Ishikawa (cell line): ENCODE data around the gene YY1AP1.

ENCODE experiments used
- CEBPB ChIP-seq: IDR thresholded peaks from 2 replicates; pipeline ENCODE4 v1.6.1; 2012
- CREB1 ChIP-seq: IDR thresholded peaks from 2 replicates; pipeline ENCODE4 v1.6.1; 2012; ENCODE audit warnings: low read depth
- EGR1 ChIP-seq: IDR thresholded peaks from 2 replicates; pipeline ENCODE4 v1.6.1; 2012
- EP300 ChIP-seq: IDR thresholded peaks from 2 replicates; pipeline ENCODE4 v1.6.1; 2012; ENCODE audit warnings: borderline replicate concordance
- FOXM1 ChIP-seq: IDR thresholded peaks from 2 replicates; pipeline ENCODE4 v1.6.1; 2012; ENCODE audit warnings: low read depth, borderline replicate concordance
- NFIC ChIP-seq: IDR thresholded peaks from 2 replicates; pipeline ENCODE4 v1.6.1; 2012
- RAD21 ChIP-seq: IDR thresholded peaks from 2 replicates; pipeline ENCODE4 v1.6.1; 2012; ENCODE audit warnings: low read depth
- TAF1 ChIP-seq: IDR thresholded peaks from 2 replicates; pipeline ENCODE4 v1.6.1; 2012; ENCODE audit warnings: low read depth, mild to moderate bottlenecking
- TCF12 ChIP-seq: IDR thresholded peaks from 2 replicates; pipeline ENCODE4 v1.6.1; 2012; ENCODE audit warnings: low read depth
- TEAD4 ChIP-seq: IDR thresholded peaks from 2 replicates; pipeline ENCODE4 v1.6.1; 2012
- YY1 ChIP-seq: IDR thresholded peaks from 2 replicates; pipeline ENCODE4 v1.6.1; 2012; ENCODE audit warnings: low read depth
- ZBTB7A ChIP-seq: IDR thresholded peaks from 2 replicates; pipeline ENCODE4 v1.6.1; 2012; ENCODE audit warnings: low read depth
- TF ChIP-seq, protein P1 (sequence below): IDR thresholded peaks from 2 replicates; pipeline ENCODE4 v1.6.1; 2012
- TF ChIP-seq, protein P2 (sequence below): IDR thresholded peaks from 2 replicates; pipeline ENCODE4 v1.6.1; 2012
- TF ChIP-seq, protein P3 (sequence below): IDR thresholded peaks from 2 replicates; pipeline ENCODE4 v1.6.1; 2012; ENCODE audit warnings: low read depth, mild to moderate bottlenecking

Gene YY1AP1

GRCh38 chr1:155645648-155646047, 42.9 kb downstream of the YY1AP1 start:
- TF ChIP-seq, protein P1, sequence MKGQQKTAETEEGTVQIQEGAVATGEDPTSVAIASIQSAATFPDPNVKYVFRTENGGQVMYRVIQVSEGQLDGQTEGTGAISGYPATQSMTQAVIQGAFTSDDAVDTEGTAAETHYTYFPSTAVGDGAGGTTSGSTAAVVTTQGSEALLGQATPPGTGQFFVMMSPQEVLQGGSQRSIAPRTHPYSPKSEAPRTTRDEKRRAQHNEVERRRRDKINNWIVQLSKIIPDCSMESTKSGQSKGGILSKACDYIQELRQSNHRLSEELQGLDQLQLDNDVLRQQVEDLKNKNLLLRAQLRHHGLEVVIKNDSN, result no peak
- no peak for TF ChIP-seq TAF1
- TF ChIP-seq RAD21, result no peak
- TF ChIP-seq TCF12, result no peak
- TF ChIP-seq NFIC, result no peak
- no peak for TF ChIP-seq EP300

- no peak for TF ChIP-seq TAF1
- no peak for TF ChIP-seq CREB1
- no peak for TF ChIP-seq EGR1
- no peak for TF ChIP-seq YY1
- no peak for TF ChIP-seq TCF12
- no peak for TF ChIP-seq RAD21
- TF ChIP-seq, protein P2, sequence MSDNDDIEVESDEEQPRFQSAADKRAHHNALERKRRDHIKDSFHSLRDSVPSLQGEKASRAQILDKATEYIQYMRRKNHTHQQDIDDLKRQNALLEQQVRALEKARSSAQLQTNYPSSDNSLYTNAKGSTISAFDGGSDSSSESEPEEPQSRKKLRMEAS, result no peak
- no peak for TF ChIP-seq FOXM1
Measured at GRCh38 chr1:155645034-155645598, 43.5 kb downstream of the YY1AP1 start.

DNA sequence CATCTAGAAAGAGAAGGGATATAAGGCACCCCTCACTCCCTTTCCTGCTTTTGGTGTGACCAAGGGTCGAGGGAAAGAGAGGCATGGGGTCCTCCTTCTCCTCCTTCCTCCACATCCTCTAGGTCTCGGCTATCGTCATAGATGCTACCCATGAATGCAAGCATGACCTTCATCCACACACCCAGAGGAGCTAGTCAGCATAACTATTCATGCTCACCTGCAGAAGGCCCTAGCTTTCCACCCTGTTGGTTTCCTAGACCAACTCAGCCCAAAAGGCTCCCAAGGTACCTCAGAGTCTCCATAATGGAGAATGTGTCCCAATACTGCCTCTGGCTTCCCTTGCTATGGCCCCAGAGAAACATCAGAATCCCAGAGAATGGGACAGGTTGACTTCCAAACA, 45.3 kb downstream of the YY1AP1 start:
- TF ChIP-seq RAD21 (no peak), YY1 (no peak), TCF12 (no peak), EP300 (no peak), ZBTB7A (no peak), CEBPB (no peak), TEAD4 (no peak), TAF1 (no peak), NFIC (no peak), FOXM1 (no peak), EGR1 (no peak), CREB1 (no peak)
- TF ChIP-seq, protein P2, result no peak
- TF ChIP-seq, protein P1, result no peak
- TF ChIP-seq, protein P3, sequence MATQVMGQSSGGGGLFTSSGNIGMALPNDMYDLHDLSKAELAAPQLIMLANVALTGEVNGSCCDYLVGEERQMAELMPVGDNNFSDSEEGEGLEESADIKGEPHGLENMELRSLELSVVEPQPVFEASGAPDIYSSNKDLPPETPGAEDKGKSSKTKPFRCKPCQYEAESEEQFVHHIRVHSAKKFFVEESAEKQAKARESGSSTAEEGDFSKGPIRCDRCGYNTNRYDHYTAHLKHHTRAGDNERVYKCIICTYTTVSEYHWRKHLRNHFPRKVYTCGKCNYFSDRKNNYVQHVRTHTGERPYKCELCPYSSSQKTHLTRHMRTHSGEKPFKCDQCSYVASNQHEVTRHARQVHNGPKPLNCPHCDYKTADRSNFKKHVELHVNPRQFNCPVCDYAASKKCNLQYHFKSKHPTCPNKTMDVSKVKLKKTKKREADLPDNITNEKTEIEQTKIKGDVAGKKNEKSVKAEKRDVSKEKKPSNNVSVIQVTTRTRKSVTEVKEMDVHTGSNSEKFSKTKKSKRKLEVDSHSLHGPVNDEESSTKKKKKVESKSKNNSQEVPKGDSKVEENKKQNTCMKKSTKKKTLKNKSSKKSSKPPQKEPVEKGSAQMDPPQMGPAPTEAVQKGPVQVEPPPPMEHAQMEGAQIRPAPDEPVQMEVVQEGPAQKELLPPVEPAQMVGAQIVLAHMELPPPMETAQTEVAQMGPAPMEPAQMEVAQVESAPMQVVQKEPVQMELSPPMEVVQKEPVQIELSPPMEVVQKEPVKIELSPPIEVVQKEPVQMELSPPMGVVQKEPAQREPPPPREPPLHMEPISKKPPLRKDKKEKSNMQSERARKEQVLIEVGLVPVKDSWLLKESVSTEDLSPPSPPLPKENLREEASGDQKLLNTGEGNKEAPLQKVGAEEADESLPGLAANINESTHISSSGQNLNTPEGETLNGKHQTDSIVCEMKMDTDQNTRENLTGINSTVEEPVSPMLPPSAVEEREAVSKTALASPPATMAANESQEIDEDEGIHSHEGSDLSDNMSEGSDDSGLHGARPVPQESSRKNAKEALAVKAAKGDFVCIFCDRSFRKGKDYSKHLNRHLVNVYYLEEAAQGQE, result no peak

- TF ChIP-seq YY1, result no peak
- TF ChIP-seq TAF1, result no peak
- TF ChIP-seq RAD21, result no peak
- TF ChIP-seq, protein P1, result no peak
- TF ChIP-seq, protein P2, result no peak
- no peak for TF ChIP-seq TEAD4
- no peak for TF ChIP-seq CEBPB
- TF ChIP-seq EP300, result no peak
- no peak for TF ChIP-seq EGR1
- TF ChIP-seq NFIC, result no peak
- no peak for TF ChIP-seq CREB1
- TF ChIP-seq, protein P3, result no peak
- no peak for TF ChIP-seq FOXM1
- TF ChIP-seq TCF12, result no peak
- TF ChIP-seq ZBTB7A, result no peak
Measured at GRCh38 chr1:155640367-155640766, 48.2 kb downstream of the YY1AP1 start.

- TF ChIP-seq CEBPB, result no peak
- no peak for TF ChIP-seq EGR1
- TF ChIP-seq TCF12, result no peak
- no peak for TF ChIP-seq FOXM1
- no peak for TF ChIP-seq TEAD4
- TF ChIP-seq, protein P3, result no peak
- TF ChIP-seq YY1, result no peak
- TF ChIP-seq RAD21, result no peak
- no peak for TF ChIP-seq EP300
- TF ChIP-seq, protein P1, result no peak
- no peak for TF ChIP-seq NFIC
- TF ChIP-seq CREB1, result no peak
- TF ChIP-seq TAF1, result no peak
- no peak for TF ChIP-seq ZBTB7A
- TF ChIP-seq, protein P2, result no peak
Measured at GRCh38 chr1:155636397-155637153, 52.0 kb downstream of the YY1AP1 start.
